ENCODE data around the gene CDK18.
A peak's percentile ranks its signal among the peaks of the same experiment; 100 is the strongest.

- TF ChIP-seq REST (IDR thresholded peaks at IDR 0.05; ENCODE audit: borderline replicate concordance), result no peak
- no peak for TF ChIP-seq MXI1 (conservative IDR thresholded peaks at IDR 0.05; ENCODE audit: poor library complexity, severe bottlenecking)
- no peak for TF ChIP-seq CTCF (IDR thresholded peaks at IDR 0.05; ENCODE audit: poor library complexity, severe bottlenecking)
- TF ChIP-seq POLR2AphosphoS5 (IDR thresholded peaks at IDR 0.05), result peak; percentile 29
Observed at GRCh38 chr1:205532026-205532898, 27.8 kb downstream of the CDK18 start.

Data from neural cell (in vitro differentiated cells).